Endodermal cell (in vitro differentiated cells): ENCODE results near the gene MORC1. TPM values are rescaled to one million over a fixed set of nuclear protein-coding genes. Genes with fewer than 3 reads are reported as not detected.

Experiments used
- DNase-seq: peaks from one replicate; pipeline ENCODE4 v3.0.0-alpha.2; 2017
- H3K27ac ChIP-seq: 2 replicates; pipeline ENCODE4 v1.5.1; 2013; ENCODE audit warnings: mild to moderate bottlenecking, low read depth, low read length, moderate library complexity
- H3K27me3 ChIP-seq: 2 replicates; pipeline ENCODE4 v1.6.1; 2013; ENCODE audit warnings: mild to moderate bottlenecking, low read length, moderate library complexity; ENCODE audit not compliant: insufficient read depth, control insufficient read depth, poor library complexity, severe bottlenecking
- H3K36me3 ChIP-seq: 2 replicates; pipeline ENCODE4 v1.7.0; 2013; ENCODE audit warnings: mild to moderate bottlenecking, low read length, moderate library complexity; ENCODE audit not compliant: control insufficient read depth, insufficient read depth
- H3K4me1 ChIP-seq: one replicate; pipeline ENCODE4 v1.7.0; 2013; ENCODE audit warnings: low read length; ENCODE audit not compliant: control insufficient read depth, insufficient read depth
- H3K4me3 ChIP-seq: 2 replicates; pipeline ENCODE4 v1.5.1; 2013; ENCODE audit warnings: mild to moderate bottlenecking, low read length, moderate library complexity
- H3K9ac ChIP-seq: 2 replicates; pipeline ENCODE4 v1.6.1; 2013; ENCODE audit warnings: mild to moderate bottlenecking, low read length, moderate library complexity; ENCODE audit not compliant: poor library complexity, severe bottlenecking; ENCODE audit errors: extremely low read depth
- H3K9me3 ChIP-seq: 2 replicates; pipeline ENCODE4 v1.6.1; 2013; ENCODE audit warnings: mild to moderate bottlenecking, low read length, moderate library complexity; ENCODE audit not compliant: control insufficient read depth
- H3K27ac Mint-ChIP-seq: 2 replicates; pipeline ENCODE4 v1.8.0; 2020; ENCODE audit warnings: mixed read lengths
- H3K27me3 Mint-ChIP-seq: 2 replicates; pipeline ENCODE4 v1.8.0; 2021; ENCODE audit warnings: mild to moderate bottlenecking, mixed read lengths; ENCODE audit not compliant: insufficient read depth
- H3K36me3 Mint-ChIP-seq: 2 replicates; pipeline ENCODE4 v1.8.0; 2020; ENCODE audit warnings: low read depth, mixed read lengths
- H3K4me1 Mint-ChIP-seq: 2 replicates; pipeline ENCODE4 v1.8.0; 2020; ENCODE audit warnings: mixed read lengths
- H3K4me3 Mint-ChIP-seq: 2 replicates; pipeline ENCODE4 v1.8.0; 2020; ENCODE audit warnings: mild to moderate bottlenecking, moderate library complexity, mixed read lengths
- H3K9me3 Mint-ChIP-seq: 2 replicates; pipeline ENCODE4 v1.8.0; 2020; ENCODE audit warnings: mild to moderate bottlenecking, mixed read lengths
- WGBS, 2 experiments: methylation state at CpG; one replicate each; pipeline versions ENCODE4 v1.1.5 to v1.1.7; 2013; ENCODE audit warnings: missing lambda C conversion rate in 2 of 2, mixed read lengths in 1 of 2; ENCODE audit not compliant: insufficient coverage in 1 of 2, insufficient read length in 1 of 2; 5-methylcytosine and 5-hydroxymethylcytosine counted together
- total RNA-seq, 2 donors: library from RNA; stranded (reverse); fragmentation: NEBNext Ultra II Directional in 1 of 2; extraction: Animal tissue kit (Norgen Biotek cat#: 25700) in 1 of 2; gene quantifications; 2 replicates in 1 of 2; 3 replicates in 1 of 2; pipeline ENCODE4 v1.2.1, GENCODE V29; 2021
- TF ChIP-seq, protein P1 (sequence below): fragments of 200-600 bp; sonication (generic); conservative IDR thresholded peaks from 2 replicates; pipeline ENCODE4 v1.5.0; 2021; ENCODE audit warnings: antibody characterized with exemption, mild to moderate bottlenecking

The MORC1 gene
- total RNA-seq, 2 donors from 2014 or later: not detected

DNA sequence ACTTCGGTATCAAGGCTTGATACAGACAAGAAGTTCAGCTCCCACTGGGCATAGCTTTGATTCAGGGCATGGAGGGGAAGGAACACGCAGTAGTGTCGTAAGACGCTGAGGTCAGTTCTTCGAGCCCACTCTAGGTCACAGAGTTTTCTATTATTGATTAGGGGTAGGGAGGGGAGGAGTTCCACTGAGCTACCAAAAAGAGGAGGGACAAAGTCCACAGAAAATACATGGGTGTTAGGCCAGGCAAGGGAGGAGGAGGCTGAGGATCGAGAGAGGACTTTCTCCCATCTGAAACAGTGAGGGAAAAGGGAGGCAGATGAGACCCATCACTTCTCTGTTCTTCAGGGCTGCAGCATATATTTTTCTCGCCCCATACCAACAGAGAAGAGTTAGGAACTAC, 89.2 kb downstream of the MORC1 start:
- no peaks in the 10 kb centered on the region for H3K27me3 Mint-ChIP-seq
- H3K27me3 ChIP-seq: no peaks in the 10 kb centered on the region
- H3K9me3 Mint-ChIP-seq: no peaks in the 10 kb centered on the region
- no peak for DNase-seq
- H3K9me3 ChIP-seq: no peaks in the 10 kb centered on the region
- no peak overlapping the region for H3K9ac ChIP-seq
- H3K27ac Mint-ChIP-seq: no peak overlapping the region
- no peaks in the 10 kb centered on the region for H3K4me1 ChIP-seq
- no peaks in the 10 kb centered on the region for H3K4me1 Mint-ChIP-seq
- H3K27ac ChIP-seq: no peak overlapping the region
- no peaks in the 10 kb centered on the region for H3K36me3 ChIP-seq
- TF ChIP-seq, protein P1, sequence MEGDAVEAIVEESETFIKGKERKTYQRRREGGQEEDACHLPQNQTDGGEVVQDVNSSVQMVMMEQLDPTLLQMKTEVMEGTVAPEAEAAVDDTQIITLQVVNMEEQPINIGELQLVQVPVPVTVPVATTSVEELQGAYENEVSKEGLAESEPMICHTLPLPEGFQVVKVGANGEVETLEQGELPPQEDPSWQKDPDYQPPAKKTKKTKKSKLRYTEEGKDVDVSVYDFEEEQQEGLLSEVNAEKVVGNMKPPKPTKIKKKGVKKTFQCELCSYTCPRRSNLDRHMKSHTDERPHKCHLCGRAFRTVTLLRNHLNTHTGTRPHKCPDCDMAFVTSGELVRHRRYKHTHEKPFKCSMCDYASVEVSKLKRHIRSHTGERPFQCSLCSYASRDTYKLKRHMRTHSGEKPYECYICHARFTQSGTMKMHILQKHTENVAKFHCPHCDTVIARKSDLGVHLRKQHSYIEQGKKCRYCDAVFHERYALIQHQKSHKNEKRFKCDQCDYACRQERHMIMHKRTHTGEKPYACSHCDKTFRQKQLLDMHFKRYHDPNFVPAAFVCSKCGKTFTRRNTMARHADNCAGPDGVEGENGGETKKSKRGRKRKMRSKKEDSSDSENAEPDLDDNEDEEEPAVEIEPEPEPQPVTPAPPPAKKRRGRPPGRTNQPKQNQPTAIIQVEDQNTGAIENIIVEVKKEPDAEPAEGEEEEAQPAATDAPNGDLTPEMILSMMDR: no peak
- 73 to 77% methylated on average over 5 to 7 of the region's 7 CpGs for WGBS, 2 experiments
- H3K4me3 Mint-ChIP-seq: no peak overlapping the region
- no peaks in the 10 kb centered on the region for H3K36me3 Mint-ChIP-seq
- H3K4me3 ChIP-seq: no peak overlapping the region

DNA sequence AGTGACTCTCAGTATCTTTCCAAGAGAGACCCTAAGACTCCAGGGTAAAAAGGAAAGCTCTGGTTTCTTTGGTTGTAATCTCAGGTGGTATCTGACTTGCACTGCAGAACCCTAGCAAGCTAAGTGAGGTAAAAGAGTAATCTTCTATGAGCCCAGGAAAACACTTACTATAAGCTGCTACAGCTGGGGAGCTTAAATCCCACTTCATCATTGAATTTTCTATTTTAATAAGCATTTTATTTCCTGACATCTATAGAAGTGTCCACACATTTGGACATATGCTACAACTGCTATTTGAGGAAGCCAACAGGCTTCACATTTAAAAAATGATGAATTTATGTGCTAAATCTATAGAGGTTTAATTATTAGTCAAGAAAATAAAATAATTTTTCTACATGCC, 91.1 kb downstream of the MORC1 start:
- H3K27ac ChIP-seq: no peak overlapping the region
- no peak overlapping the region for H3K4me3 ChIP-seq
- no peaks in the 10 kb centered on the region for H3K36me3 ChIP-seq
- H3K9ac ChIP-seq: no peak overlapping the region
- no peak overlapping the region for H3K27ac Mint-ChIP-seq
- TF ChIP-seq, protein P1: no peak
- no peaks in the 10 kb centered on the region for H3K27me3 ChIP-seq
- H3K4me3 Mint-ChIP-seq: no peak overlapping the region
- H3K36me3 Mint-ChIP-seq: no peaks in the 10 kb centered on the region
- no peaks in the 10 kb centered on the region for H3K4me1 ChIP-seq
- H3K4me1 Mint-ChIP-seq: no peaks in the 10 kb centered on the region
- no peak for DNase-seq
- no peaks in the 10 kb centered on the region for H3K9me3 Mint-ChIP-seq
- no peaks in the 10 kb centered on the region for H3K27me3 Mint-ChIP-seq
- no peaks in the 10 kb centered on the region for H3K9me3 ChIP-seq

DNA sequence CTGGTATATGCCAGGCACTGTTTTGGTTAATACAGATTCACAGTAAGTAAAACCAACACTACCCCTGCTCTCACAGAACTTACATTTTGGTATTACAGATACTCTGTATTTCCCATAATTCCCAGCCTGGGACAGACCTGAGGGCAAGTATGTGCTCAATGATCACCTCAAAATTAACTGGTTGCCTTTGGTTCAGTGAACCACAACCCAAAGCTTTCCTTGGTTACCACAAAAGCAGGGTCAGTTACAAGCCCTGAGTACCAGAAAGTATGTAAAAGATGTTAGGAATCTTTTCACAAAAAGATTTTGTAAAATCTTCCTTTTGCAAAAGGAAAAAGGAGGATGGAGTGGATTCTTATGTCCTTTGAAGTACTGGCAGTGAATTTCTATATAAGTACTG, 92.0 kb downstream of the MORC1 start:
- no peak overlapping the region for H3K4me3 Mint-ChIP-seq
- Histone ChIP-seq H3K36me3 (no peaks in the 10 kb centered on the region), H3K4me1 (no peaks in the 10 kb centered on the region), H3K4me3 (no peak overlapping the region), H3K9me3 (no peaks in the 10 kb centered on the region), H3K9ac (no peak overlapping the region), H3K27me3 (no peaks in the 10 kb centered on the region), H3K27ac (no peak overlapping the region)
- no peak overlapping the region for H3K27ac Mint-ChIP-seq
- H3K9me3 Mint-ChIP-seq: no peaks in the 10 kb centered on the region
- no peaks in the 10 kb centered on the region for H3K4me1 Mint-ChIP-seq
- no peaks in the 10 kb centered on the region for H3K27me3 Mint-ChIP-seq
- DNase-seq: no peak
- TF ChIP-seq, protein P1: no peak
- no peaks in the 10 kb centered on the region for H3K36me3 Mint-ChIP-seq
